Heart left ventricle (tissue), 16 donors: ENCODE measurements around the gene CDCP1. TPM values are rescaled to one million over a fixed set of nuclear protein-coding genes. Genes with fewer than 3 reads are reported as not detected.

Experiments
- ATAC-seq, 4 donors: fragments of 200-7000 bp; cut with Tn5 transposase; one replicate each; pipeline ENCODE4 v1.9.1; 2020 to 2022; ENCODE audit warnings: moderate library complexity in 4 of 4, mild to moderate bottlenecking in 3 of 4, moderate number of reproducible peaks in 1 of 4
- DNase-seq, 5 donors: peaks; one replicate each; pipeline ENCODE4 v3.0.0-alpha.2; 2020
- H3K27ac ChIP-seq, 12 donors: fragments of 200-600 bp; sonication (generic) in 4 of 12; one replicate each; pipeline versions ENCODE4 v1.5.0 to v1.8.0; 2016 to 2022; ENCODE audit warnings: mild to moderate bottlenecking in 2 of 12
- H3K27me3 ChIP-seq, 9 donors: fragments of 200-600 bp; sonication (generic) in 2 of 9; one replicate each; pipeline versions ENCODE4 v1.5.1 to v1.8.0; 2016 to 2022; ENCODE audit warnings: mild to moderate bottlenecking in 3 of 9
- H3K36me3 ChIP-seq, 9 donors: fragments of 200-600 bp; sonication (generic) in 2 of 9; one replicate each; pipeline versions ENCODE4 v1.5.0 to v1.8.0; 2018 to 2022; ENCODE audit warnings: mild to moderate bottlenecking in 2 of 9
- H3K4me1 ChIP-seq, 12 donors: fragments of 200-600 bp; sonication (generic) in 4 of 12; one replicate each; pipeline versions ENCODE4 v1.5.0 to v1.8.0; 2016 to 2022; ENCODE audit warnings: mild to moderate bottlenecking in 3 of 12
- H3K4me3 ChIP-seq, 12 donors: fragments of 200-600 bp; sonication (generic) in 4 of 12; one replicate each; pipeline versions ENCODE4 v1.5.0 to v1.8.0; 2017 to 2022; ENCODE audit warnings: mild to moderate bottlenecking in 9 of 12, moderate library complexity in 4 of 12
- H3K9me3 ChIP-seq, 12 donors: fragments of 200-600 bp; sonication (generic) in 4 of 12; one replicate each; pipeline versions ENCODE4 v1.5.0 to v1.8.0; 2016 to 2022; ENCODE audit warnings: mild to moderate bottlenecking in 1 of 12
- POLR2A ChIP-seq, 2 donors: fragments of 450-650 bp; IDR thresholded peaks; one replicate each; pipeline ENCODE4 v1.6.1; 2017; ENCODE audit warnings: antibody characterized with exemption in 2 of 2, mild to moderate bottlenecking in 2 of 2, moderate library complexity in 2 of 2
- WGBS, 4 donors: extraction: QIAGEN DNeasy Blood & Tissue Kit in 2 of 4; methylation state at CpG; one replicate each; pipeline versions ENCODE4 v1.1.5 to v1.1.7; 2013 to 2018; 5-methylcytosine and 5-hydroxymethylcytosine counted together
- intact Hi-C, 10 donors: fragments of 100-400 bp; cut with DNase I; formaldehyde crosslinking; loops; one replicate each; pipeline versions ENCODE4 v1.11.1 to v1.14.2; 2022
- polyA plus RNA-seq, 2 donors: library from polyadenylated mRNA; stranded (reverse); fragments of 200-250 nt; gene quantifications; one replicate each; pipeline ENCODE4 v1.2.3, GENCODE V29; 2013
- total RNA-seq, 9 donors: library from RNA; depleted of rRNA in 2 of 9; stranded (reverse); fragments of >200 nt in 2 of 9; fragmentation: NEBNext Ultra II Directional in 3 of 9; extraction: Animal tissue kit (Norgen Biotek cat#: 25700) in 3 of 9; gene quantifications; one replicate each; pipeline versions ENCODE4 v1.1.0 to v1.2.4, GENCODE V29; 2016 to 2023
- TF ChIP-seq, protein P1 (sequence below), 12 donors: fragments of 200-600 bp; sonication (generic) in 4 of 12; IDR thresholded peaks; one replicate each; pipeline versions ENCODE4 v1.5.0 to v1.8.0; 2018 to 2022; ENCODE audit warnings: antibody characterized with exemption in 12 of 12, mild to moderate bottlenecking in 5 of 12
- donor health status: ischemic (EF 13 %, LVEDD 7.1; RV severe dilation, severe dysfunction).
- donor health status: healthy with polysubstance abuse.
- donor health status: DM: no; HTN: yes; CAD: no.
- donor health status: DM: no; HTN: no; CAD: no.
- donor health status: ischemic (EF 25% LVEDD 6.9; RV normal size, moderate dysfunction).
- donor health status: ischemic (EF 25% LVEDD 5.7; RV mildly dilated, moderate dysfunction).
- donor health status: healthy.
- donor health status: DM: yes; HTN: yes; CAD: no.
- donor health status: ischemic (EF 35%, LVEDD 5.7; RV mildly dilated, moderate dysfunction).
- donor health status: nonischemic (EF 11% LVEDD 7.7; RV severe dilation, severe dysfunction).
- donor health status: DM: yes; HTN: yes; CAD: no.
- donor health status: PGD.
- donor health status: ischemic (EF 29% LVEDD 5.4; RV normal size, mild dysfunction).
- donor health status: nonischemic (EF 23%, LVEDD 6.1; RV moderate dilation, normal function).

The CDCP1 gene
- total and polyA plus RNA-seq, 11 donors, result 0.11 to 5.8 (median 0.38) TPM

DNA sequence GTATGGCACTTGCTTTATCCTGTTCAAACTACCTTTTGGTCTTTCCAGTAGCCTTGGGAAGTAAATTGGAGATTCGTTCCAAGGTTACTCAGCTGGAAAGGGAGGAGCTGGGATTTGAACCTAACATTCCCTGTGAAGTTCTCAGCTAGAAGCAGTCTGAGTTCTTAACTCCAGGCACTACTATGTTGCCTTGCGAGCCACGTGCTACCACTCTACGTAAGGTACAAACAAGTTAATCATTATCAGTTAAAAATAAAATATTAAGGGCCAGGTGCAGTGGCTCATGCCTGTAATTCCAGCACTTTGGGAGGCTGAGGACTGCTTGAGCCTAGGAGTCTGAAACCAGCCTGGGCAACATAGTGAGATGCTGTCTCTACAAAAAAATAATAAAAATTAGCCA, 30.7 kb upstream of the CDCP1 start:
- no peak for DNase-seq
- Histone ChIP-seq H3K4me1 (no peaks in the 10 kb centered on the region), H3K27ac (no peak overlapping the region), H3K27me3 (no peaks in the 10 kb centered on the region), H3K9me3 (no peaks in the 10 kb centered on the region), H3K36me3 (no peaks in the 10 kb centered on the region), H3K4me3 (no peak overlapping the region)
- TF ChIP-seq, protein P1, sequence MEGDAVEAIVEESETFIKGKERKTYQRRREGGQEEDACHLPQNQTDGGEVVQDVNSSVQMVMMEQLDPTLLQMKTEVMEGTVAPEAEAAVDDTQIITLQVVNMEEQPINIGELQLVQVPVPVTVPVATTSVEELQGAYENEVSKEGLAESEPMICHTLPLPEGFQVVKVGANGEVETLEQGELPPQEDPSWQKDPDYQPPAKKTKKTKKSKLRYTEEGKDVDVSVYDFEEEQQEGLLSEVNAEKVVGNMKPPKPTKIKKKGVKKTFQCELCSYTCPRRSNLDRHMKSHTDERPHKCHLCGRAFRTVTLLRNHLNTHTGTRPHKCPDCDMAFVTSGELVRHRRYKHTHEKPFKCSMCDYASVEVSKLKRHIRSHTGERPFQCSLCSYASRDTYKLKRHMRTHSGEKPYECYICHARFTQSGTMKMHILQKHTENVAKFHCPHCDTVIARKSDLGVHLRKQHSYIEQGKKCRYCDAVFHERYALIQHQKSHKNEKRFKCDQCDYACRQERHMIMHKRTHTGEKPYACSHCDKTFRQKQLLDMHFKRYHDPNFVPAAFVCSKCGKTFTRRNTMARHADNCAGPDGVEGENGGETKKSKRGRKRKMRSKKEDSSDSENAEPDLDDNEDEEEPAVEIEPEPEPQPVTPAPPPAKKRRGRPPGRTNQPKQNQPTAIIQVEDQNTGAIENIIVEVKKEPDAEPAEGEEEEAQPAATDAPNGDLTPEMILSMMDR (IDR thresholded peaks at IDR 0.05), result no peak
- no peak for TF ChIP-seq POLR2A (IDR thresholded peaks at IDR 0.05)
- WGBS, 4 donors, result 68 to 83% (median 77%) methylated on average over 4 of the region's 4 CpGs
- ATAC-seq, result no peak
- intact Hi-C loops, result no loop called here

GRCh38 chr3:45174234-45174633, 28.1 kb upstream of the CDCP1 start:
- no peak for ATAC-seq
- Histone ChIP-seq H3K27me3 (no peaks in the 10 kb centered on the region), H3K27ac (no peak overlapping the region), H3K4me3 (no peak overlapping the region), H3K4me1 (peaks cover 0 to 14% (median 0%) of the 10 kb centered on the region in 12 donors), H3K9me3 (no peaks in the 10 kb centered on the region), H3K36me3 (no peaks in the 10 kb centered on the region)
- no peak for DNase-seq
- WGBS, 4 donors, result 29 to 55% (median 42%) methylated on average over 2 of the region's 2 CpGs
- TF ChIP-seq, protein P1 (IDR thresholded peaks at IDR 0.05), result no peak
- TF ChIP-seq POLR2A (IDR thresholded peaks at IDR 0.05), result no peak
- intact Hi-C loops, result no loop called here

DNA sequence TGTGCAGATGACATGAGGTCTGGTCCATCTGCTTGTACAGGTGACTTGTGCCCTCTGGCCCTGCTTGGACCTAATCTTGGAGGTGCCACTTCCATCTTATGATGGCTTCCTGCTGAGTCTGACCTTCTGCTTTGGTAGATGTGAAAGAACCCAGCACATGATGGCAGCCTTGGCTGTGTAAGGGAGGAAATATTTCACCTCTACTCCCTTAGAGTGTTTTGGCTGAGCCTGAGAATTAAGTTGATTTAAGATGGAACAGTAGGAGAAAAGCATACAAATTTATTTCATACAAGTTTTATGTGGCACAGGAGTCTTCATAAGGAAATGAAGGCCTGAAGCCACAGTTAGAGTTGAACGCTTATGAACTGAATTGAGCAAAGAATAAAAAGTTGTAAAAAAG, 27.6 kb upstream of the CDCP1 start:
- ATAC-seq (no peak), DNase-seq (no peak)
- H3K27me3 ChIP-seq, result no peaks in the 10 kb centered on the region
- intact Hi-C loops, result no loop called here
- no peak overlapping the region for H3K27ac ChIP-seq
- H3K36me3 ChIP-seq, result no peaks in the 10 kb centered on the region
- no peaks in the 10 kb centered on the region for H3K9me3 ChIP-seq
- H3K4me1 ChIP-seq, result peaks cover 0 to 14% (median 0%) of the 10 kb centered on the region in 12 donors
- TF ChIP-seq POLR2A (IDR thresholded peaks at IDR 0.05), result no peak
- TF ChIP-seq, protein P1 (IDR thresholded peaks at IDR 0.05), result no peak
- H3K4me3 ChIP-seq, result no peak overlapping the region
- WGBS, 4 donors, result 88 to 95% (median 91%) methylated on average over 1 of the region's 1 CpG

GRCh38 chr3:45171283-45171682, 25.1 kb upstream of the CDCP1 start:
- intact Hi-C loops, result no loop called here
- peaks cover 0 to 29% (median 7%) of the 10 kb centered on the region in 12 donors for H3K4me1 ChIP-seq
- 64 to 89% (median 81%) methylated on average over 4 of the region's 4 CpGs for WGBS, 4 donors
- no peaks in the 10 kb centered on the region for H3K36me3 ChIP-seq
- H3K27ac ChIP-seq, result no peak overlapping the region
- H3K9me3 ChIP-seq, result no peaks in the 10 kb centered on the region
- ATAC-seq (no peak), DNase-seq (no peak)
- TF ChIP-seq POLR2A (IDR thresholded peaks at IDR 0.05), result no peak
- TF ChIP-seq, protein P1 (IDR thresholded peaks at IDR 0.05), result no peak
- H3K4me3 ChIP-seq, result no peak overlapping the region
- no peaks in the 10 kb centered on the region for H3K27me3 ChIP-seq
